ENCODE results near the gene NRXN3. TPM values are rescaled to one million over a fixed set of nuclear protein-coding genes. Genes with fewer than 3 reads are reported as not detected.

NRXN3 gene
- total RNA-seq, 1 donor from 2014 or later, result 18.0 TPM

DNA sequence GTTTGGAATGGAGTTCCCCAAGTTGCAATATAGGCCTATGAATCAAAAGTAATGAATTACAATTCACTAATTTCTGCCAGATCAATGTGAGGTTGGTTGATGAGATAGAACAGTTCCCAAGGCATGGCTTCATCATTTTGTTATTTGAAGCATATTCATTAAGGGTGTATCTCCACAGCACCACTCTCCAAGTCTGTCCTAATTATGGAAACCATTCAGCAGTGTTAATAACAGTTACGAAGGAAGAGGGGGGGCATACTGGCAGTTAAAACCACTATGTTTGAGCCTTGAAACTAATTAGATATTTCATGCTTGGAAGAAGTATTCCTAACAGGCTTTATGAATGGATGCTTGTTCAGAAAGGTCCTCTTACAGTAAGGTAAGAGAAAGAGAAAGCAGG is 1520.8 kb downstream of the NRXN3 start:
- no peaks in the 10 kb centered on the region for H3K4me1 Mint-ChIP-seq (ENCODE audit: low read depth, unreplicated experiment)

DNA sequence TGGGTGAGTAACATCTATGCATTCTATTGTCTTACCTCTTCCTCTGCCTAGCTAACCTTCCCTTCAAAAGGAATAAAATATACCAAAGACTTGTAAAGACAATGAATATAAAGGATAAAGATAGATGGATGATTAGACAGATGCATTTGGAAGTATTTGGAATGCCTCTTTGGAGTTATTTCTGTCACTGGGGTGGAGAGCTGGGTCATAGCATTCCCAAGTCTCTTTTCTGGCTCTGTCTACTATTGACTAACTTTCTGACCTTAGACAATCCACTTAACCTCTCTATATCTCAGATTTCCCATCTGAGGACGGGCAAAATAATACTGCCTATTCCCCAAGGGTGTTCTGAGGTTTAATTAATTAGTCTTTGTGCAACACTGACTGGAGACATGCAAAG is 1523.8 kb downstream of the NRXN3 start:
- Histone ChIP-seq H3K36me3 (ENCODE audit: insufficient read depth, low read length) (no peaks in the 10 kb centered on the region), H3K4me3 (ENCODE audit: insufficient read depth, low read depth, low read length) (no peak overlapping the region), H2AFZ (ENCODE audit: low read depth, low read length) (no peak overlapping the region), H3K27ac (ENCODE audit: low read depth, low read length) (no peak overlapping the region), H3K9ac (ENCODE audit: low read length) (no peak overlapping the region), H3K4me1 (ENCODE audit: insufficient read depth, low read length) (no peaks in the 10 kb centered on the region), H3K27me3 (ENCODE audit: insufficient read depth, low read length) (no peaks in the 10 kb centered on the region), H3K4me2 (ENCODE audit: low read length) (no peak overlapping the region), H4K20me1 (ENCODE audit: insufficient read depth, low read length) (no peaks in the 10 kb centered on the region), H3K9me3 (ENCODE audit: insufficient read depth, low read depth, low read length) (no peaks in the 10 kb centered on the region), H3K79me2 (ENCODE audit: insufficient read depth, low read length) (no peaks in the 10 kb centered on the region)
- Mint-ChIP-seq H3K9me3 (ENCODE audit: unreplicated experiment) (no peaks in the 10 kb centered on the region), H3K27me3 (ENCODE audit: low read depth, unreplicated experiment) (no peaks in the 10 kb centered on the region), H3K4me3 (ENCODE audit: unreplicated experiment) (no peak overlapping the region), H3K36me3 (ENCODE audit: low read depth, unreplicated experiment) (peaks cover 2% of the 10 kb centered on the region), H3K27ac (ENCODE audit: unreplicated experiment) (no peak overlapping the region), H3K4me1 (ENCODE audit: low read depth, unreplicated experiment) (no peaks in the 10 kb centered on the region)
- TF ChIP-seq EZH2 (IDR thresholded peaks at IDR 0.05; ENCODE audit: insufficient read depth, low read length), result no peak
- TF ChIP-seq, protein P1, sequence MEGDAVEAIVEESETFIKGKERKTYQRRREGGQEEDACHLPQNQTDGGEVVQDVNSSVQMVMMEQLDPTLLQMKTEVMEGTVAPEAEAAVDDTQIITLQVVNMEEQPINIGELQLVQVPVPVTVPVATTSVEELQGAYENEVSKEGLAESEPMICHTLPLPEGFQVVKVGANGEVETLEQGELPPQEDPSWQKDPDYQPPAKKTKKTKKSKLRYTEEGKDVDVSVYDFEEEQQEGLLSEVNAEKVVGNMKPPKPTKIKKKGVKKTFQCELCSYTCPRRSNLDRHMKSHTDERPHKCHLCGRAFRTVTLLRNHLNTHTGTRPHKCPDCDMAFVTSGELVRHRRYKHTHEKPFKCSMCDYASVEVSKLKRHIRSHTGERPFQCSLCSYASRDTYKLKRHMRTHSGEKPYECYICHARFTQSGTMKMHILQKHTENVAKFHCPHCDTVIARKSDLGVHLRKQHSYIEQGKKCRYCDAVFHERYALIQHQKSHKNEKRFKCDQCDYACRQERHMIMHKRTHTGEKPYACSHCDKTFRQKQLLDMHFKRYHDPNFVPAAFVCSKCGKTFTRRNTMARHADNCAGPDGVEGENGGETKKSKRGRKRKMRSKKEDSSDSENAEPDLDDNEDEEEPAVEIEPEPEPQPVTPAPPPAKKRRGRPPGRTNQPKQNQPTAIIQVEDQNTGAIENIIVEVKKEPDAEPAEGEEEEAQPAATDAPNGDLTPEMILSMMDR (IDR thresholded peaks at IDR 0.05; ENCODE audit: insufficient read depth, low read depth, low read length), result no peak
- no peak for DNase-seq (ENCODE audit: low read depth)
- no peak for FAIRE-seq

More for the DNA sequence above, 1520.8 kb downstream of the NRXN3 start:
- H3K27me3 ChIP-seq (ENCODE audit: insufficient read depth, low read length), result no peaks in the 10 kb centered on the region
- DNase-seq (ENCODE audit: low read depth) (no peak), FAIRE-seq (no peak)
- no peak overlapping the region for H3K4me3 ChIP-seq (ENCODE audit: insufficient read depth, low read depth, low read length)
- H3K36me3 Mint-ChIP-seq (ENCODE audit: low read depth, unreplicated experiment), result no peaks in the 10 kb centered on the region
- H3K27me3 Mint-ChIP-seq (ENCODE audit: low read depth, unreplicated experiment), result no peaks in the 10 kb centered on the region
- no peak overlapping the region for H3K4me2 ChIP-seq (ENCODE audit: low read length)
- no peaks in the 10 kb centered on the region for H4K20me1 ChIP-seq (ENCODE audit: insufficient read depth, low read length)
- H3K27ac ChIP-seq (ENCODE audit: low read depth, low read length), result no peak overlapping the region
- H3K4me3 Mint-ChIP-seq (ENCODE audit: unreplicated experiment), result no peak overlapping the region
- H3K36me3 ChIP-seq (ENCODE audit: insufficient read depth, low read length), result no peaks in the 10 kb centered on the region
- no peaks in the 10 kb centered on the region for H3K9me3 Mint-ChIP-seq (ENCODE audit: unreplicated experiment)
- no peaks in the 10 kb centered on the region for H3K79me2 ChIP-seq (ENCODE audit: insufficient read depth, low read length)
- H3K4me1 ChIP-seq (ENCODE audit: insufficient read depth, low read length), result no peaks in the 10 kb centered on the region
- no peak for TF ChIP-seq EZH2 (IDR thresholded peaks at IDR 0.05; ENCODE audit: insufficient read depth, low read length)
- no peaks in the 10 kb centered on the region for H3K9me3 ChIP-seq (ENCODE audit: insufficient read depth, low read depth, low read length)
- no peak overlapping the region for H3K9ac ChIP-seq (ENCODE audit: low read length)
- H2AFZ ChIP-seq (ENCODE audit: low read depth, low read length), result no peak overlapping the region
- H3K27ac Mint-ChIP-seq (ENCODE audit: unreplicated experiment), result no peak overlapping the region

DNA sequence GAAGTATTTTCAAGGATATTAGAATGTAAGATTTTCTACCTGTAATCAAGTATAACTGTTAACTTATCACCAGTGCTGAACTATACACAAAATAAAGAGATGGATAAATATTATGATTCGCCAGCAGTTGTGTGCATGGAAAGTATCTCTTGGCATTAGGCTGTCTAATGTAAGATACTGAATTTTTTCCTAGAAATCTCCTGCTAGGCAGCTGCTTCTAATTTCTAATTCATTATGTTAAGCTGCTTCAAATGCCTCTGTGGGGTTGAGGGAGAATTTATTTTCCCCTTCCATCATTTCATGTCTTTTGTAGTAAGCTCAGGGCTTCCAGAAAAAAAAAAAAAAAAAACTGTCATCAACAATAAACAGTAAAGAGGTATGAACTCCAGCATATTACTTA is 1525.1 kb downstream of the NRXN3 start:
- Histone ChIP-seq H3K27ac (ENCODE audit: low read depth, low read length) (no peak overlapping the region), H3K4me3 (ENCODE audit: insufficient read depth, low read depth, low read length) (no peak overlapping the region), H4K20me1 (ENCODE audit: insufficient read depth, low read length) (no peaks in the 10 kb centered on the region), H3K27me3 (ENCODE audit: insufficient read depth, low read length) (no peaks in the 10 kb centered on the region), H3K36me3 (ENCODE audit: insufficient read depth, low read length) (no peaks in the 10 kb centered on the region), H3K79me2 (ENCODE audit: insufficient read depth, low read length) (no peaks in the 10 kb centered on the region), H3K4me2 (ENCODE audit: low read length) (no peak overlapping the region), H3K9ac (ENCODE audit: low read length) (no peak overlapping the region), H3K9me3 (ENCODE audit: insufficient read depth, low read depth, low read length) (no peaks in the 10 kb centered on the region), H3K4me1 (ENCODE audit: insufficient read depth, low read length) (no peaks in the 10 kb centered on the region), H2AFZ (ENCODE audit: low read depth, low read length) (no peak overlapping the region)
- FAIRE-seq (no peak), DNase-seq (ENCODE audit: low read depth) (no peak)
- H3K27me3 Mint-ChIP-seq (ENCODE audit: low read depth, unreplicated experiment), result no peaks in the 10 kb centered on the region
- peaks cover 2% of the 10 kb centered on the region for H3K36me3 Mint-ChIP-seq (ENCODE audit: low read depth, unreplicated experiment)
- no peak overlapping the region for H3K4me3 Mint-ChIP-seq (ENCODE audit: unreplicated experiment)
- no peaks in the 10 kb centered on the region for H3K9me3 Mint-ChIP-seq (ENCODE audit: unreplicated experiment)
- no peak overlapping the region for H3K27ac Mint-ChIP-seq (ENCODE audit: unreplicated experiment)
- TF ChIP-seq, protein P1 (IDR thresholded peaks at IDR 0.05; ENCODE audit: insufficient read depth, low read depth, low read length), result no peak
- TF ChIP-seq EZH2 (IDR thresholded peaks at IDR 0.05; ENCODE audit: insufficient read depth, low read length), result no peak
- H3K4me1 Mint-ChIP-seq (ENCODE audit: low read depth, unreplicated experiment), result no peaks in the 10 kb centered on the region

All from astrocyte (in vitro differentiated cells and primary cell).